RKO (cell line): Measurements from ENCODE around the gene IL36G.

Source experiments
- DNase-seq: peaks from one replicate; pipeline ENCODE4 v3.0.0-alpha.2; 2016; ENCODE audit warnings: low spot score

IL36G gene

GRCh38 chr2:112972423-112973086 is 5.3 kb upstream of the IL36G start:
- no peak for DNase-seq

DNA sequence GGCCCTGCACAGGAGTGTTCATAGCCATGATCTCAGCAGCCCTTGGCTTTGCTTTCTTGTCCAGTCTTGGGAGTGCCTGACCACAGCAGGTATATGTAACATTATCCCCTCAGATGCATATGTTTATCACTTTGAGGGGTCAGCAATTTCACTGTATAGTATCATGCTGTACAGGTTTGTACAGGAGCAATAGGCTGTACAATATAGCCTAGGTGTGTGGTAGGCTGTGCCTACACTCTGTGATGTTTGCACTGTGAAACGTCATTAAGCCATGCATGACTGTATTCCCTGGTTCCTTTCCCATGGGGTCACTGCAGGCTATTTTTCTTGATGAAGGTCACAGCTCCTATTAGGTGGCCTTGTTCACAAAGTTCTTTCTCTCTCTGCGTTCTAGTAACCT is 4.7 kb upstream of the IL36G start:
- DNase-seq, result no peak

- no peak for DNase-seq
Measured at GRCh38 chr2:112979731-112980130, 1.9 kb downstream of the IL36G start.

- no peak for DNase-seq
Measured at GRCh38 chr2:112980537-112980936, 2.7 kb downstream of the IL36G start.

DNA sequence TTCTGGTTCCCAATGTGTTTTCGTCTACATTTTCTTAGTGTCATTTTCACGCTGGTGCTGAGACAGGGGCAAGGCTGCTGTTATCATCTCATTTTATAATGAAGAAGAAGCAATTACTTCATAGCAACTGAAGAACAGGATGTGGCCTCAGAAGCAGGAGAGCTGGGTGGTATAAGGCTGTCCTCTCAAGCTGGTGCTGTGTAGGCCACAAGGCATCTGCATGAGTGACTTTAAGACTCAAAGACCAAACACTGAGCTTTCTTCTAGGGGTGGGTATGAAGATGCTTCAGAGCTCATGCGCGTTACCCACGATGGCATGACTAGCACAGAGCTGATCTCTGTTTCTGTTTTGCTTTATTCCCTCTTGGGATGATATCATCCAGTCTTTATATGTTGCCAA is 7.3 kb downstream of the IL36G start:
- no peak for DNase-seq

- DNase-seq, result no peak
Measured at GRCh38 chr2:112989611-112990010, 11.8 kb downstream of the IL36G start.

DNA sequence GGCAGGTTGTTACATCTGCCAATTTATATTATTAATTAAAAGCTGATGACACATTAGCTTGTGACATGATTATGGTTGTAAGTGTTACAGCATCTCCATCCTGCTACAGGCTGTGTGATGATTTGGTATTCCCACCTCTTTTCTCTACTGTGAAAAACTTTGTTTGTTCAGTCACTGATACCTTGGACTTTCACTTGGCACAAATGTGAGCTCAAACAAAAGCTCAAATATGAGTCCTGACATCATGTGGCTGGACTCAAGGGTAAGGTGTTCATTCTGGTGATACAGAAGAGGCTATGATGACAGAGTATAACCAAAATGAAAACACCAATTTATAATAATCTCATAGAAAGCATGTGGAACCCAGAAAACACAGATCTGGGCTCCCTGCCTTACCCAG is 16.0 kb downstream of the IL36G start:
- DNase-seq, result no peak

- DNase-seq, result no peak
Measured at GRCh38 chr2:112994648-112995047, 16.8 kb downstream of the IL36G start.

GRCh38 chr2:112995346-112995920 is 17.6 kb downstream of the IL36G start:
- DNase-seq, result no peak

DNA sequence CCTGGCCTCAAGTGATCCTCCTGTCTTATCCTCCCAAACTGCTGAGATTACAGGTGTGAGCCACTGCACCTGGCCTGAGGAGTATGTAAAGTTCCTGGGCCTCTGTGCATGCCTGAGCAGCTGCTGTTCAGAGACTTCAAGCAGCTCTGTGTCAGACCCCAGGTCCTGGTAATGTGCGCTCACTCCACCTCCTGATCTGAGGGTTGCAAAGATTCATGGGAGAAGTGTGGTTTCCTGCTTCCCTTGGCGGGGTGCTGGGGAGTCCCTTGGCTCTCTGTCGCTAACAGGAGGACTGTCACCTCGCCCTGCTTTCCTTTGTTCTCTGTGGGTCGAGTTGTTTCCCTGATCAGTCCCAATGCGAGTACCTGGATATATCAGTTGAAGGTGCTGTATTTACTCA is 18.8 kb downstream of the IL36G start:
- DNase-seq, result no peak

DNA sequence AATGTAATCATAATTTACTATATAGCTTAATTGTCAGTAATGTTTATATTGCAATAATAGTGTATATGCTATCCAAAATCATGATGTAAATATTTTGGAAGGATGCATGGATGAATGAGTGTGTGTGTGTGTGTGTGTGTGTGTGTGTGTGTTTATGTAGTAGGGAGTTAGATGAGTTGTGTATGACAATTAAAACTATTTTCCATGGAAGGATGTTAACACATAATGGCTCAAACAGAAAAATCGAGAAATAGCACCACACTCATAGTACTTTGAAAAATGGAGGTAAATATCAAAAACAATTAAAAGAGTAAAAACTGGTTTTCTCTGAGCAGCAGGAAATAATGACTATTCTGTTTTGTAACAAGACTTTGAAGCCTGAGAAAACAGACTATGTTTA is 19.3 kb downstream of the IL36G start:
- DNase-seq, result no peak

GRCh38 chr2:113000436-113000835 is 22.6 kb downstream of the IL36G start:
- no peak for DNase-seq

GRCh38 chr2:113002677-113003076 is 24.9 kb downstream of the IL36G start:
- DNase-seq, result no peak

DNA sequence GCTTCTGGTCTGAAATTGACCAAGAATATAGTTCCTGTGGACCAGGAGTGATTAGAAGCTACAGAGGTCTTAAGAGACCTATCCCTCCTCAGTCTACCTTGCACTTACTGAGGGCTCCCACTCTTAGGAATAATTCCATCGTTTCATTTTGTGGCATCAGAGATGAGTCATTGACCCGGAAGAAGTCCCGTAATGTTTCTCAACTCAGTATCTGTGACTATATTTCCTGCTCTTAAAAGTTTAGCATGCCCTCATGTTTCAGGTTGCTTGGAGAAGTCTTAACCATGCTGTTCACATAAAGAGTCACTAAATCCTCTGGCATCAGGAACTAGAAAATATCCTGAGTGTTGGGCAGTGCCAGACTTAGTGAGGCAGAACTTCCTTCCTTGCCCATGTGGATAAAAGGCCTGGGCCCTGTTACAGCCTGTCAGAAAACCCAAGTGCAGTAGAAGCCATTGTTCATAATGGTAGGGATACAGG is 27.3 kb downstream of the IL36G start, which contains the start of gene IL36A:
TSS of gene IL36A (plus strand) at position 430 of the 480 bp plus-strand sequence. CDS start 413 bp downstream, outside the sequence.
- DNase-seq, result no peak

DNA sequence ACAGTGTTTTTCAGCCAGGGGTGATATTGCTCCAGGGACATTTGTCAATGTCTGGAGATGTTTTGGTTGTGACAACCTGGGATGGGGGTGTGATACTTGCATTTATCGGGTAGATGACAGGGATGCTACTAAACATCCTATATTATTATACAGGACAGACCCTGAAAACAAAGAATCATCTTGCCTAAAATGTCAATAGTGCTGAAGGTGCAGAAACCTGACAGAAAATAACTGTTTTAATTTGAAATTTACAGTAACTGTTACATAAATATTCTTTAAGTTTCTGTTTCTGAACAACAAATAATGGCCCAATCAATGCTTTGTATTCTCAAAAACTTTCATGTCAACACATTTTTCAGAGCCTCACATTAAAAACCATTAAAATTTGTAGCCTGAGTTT is 29.4 kb downstream of the IL36G start:
- DNase-seq, result no peak

GRCh38 chr2:113009622-113010021 is 31.8 kb downstream of the IL36G start:
- no peak for DNase-seq

DNA sequence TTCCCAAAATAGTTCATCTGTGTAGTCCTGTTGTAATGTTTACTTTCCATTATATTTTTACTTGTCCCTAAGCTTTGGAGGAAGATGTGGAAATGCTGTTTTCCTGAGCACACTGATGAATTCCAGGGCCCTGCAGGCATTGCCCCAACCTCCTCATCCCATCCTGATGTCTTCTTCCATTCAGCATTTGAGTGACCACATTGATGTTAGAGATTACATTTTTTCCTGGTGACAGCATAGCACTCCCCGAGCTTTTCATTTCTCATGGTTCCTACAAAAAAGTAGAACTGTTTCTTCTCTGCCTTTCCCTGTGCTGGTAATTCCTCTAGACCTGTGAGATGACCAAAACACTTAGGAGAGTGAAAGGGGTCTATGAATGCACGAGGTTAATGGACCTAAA is 32.3 kb downstream of the IL36G start:
- DNase-seq, result no peak

GRCh38 chr2:113011108-113011507 is 33.3 kb downstream of the IL36G start:
- no peak for DNase-seq

DNA sequence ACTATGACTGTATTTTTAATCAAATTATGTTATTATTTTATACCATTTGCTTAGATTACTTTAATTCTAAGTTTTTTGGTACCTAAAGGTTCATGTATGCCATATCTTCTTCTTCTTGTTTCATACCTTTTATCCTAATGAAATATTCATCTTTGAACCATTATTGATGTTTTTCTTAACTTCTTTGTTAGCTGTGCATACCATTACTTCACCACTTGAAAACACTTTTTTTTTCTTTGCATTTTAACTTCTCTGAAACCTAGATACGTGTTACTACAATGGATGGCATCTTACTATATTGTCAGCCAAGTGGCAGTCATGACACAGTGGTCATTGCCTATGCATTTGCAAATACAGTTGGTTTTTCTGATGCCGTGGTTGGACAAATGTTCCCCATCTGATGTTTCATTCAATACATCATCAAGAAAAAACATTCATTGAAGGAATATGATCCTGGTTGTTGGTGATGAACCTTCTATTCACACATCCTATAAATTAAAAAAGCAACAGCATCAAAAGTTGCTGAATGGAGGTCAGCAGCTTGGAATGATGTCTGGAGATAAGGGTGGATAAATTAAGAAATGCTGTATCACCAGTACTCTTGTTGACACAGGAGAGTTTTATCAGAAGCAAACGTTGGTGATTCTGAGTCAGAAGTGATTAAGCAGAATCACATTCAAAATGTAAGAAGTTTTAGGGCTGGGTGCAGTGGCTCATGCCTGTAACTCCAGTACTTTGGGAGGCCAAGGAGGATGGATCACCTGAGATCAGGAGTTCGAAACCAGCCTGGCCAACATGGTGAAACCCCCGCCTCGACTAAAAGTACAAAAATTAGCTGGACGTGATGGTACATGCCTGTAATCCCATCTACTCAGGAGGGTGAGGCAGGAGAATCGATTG is 34.9 kb downstream of the IL36G start:
- DNase-seq, result peak; percentile 30

GRCh38 chr2:113013336-113013661 is 35.5 kb downstream of the IL36G start:
- DNase-seq, result no peak

DNA sequence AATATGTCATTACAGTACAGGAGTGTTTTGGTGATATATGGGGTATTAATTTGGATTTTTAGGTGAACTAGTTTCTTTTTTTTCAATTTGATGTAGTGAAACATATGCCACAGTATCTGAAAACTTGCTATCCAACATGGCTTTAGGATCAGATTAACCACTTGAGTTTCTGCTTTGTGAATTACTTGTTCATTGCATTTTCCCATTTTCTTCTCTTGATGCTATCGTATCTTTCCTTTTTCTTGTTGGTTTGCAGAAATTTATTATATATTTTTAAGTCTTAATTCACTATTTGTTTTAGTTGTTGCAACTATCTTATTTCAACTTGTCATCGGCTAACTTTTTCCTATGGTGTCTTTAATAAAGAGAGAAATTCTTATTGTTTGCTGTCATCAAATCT is 36.3 kb downstream of the IL36G start:
- DNase-seq, result no peak

- no peak for DNase-seq
Measured at GRCh38 chr2:113015042-113015441, 37.2 kb downstream of the IL36G start.

GRCh38 chr2:113015655-113016054 is 37.8 kb downstream of the IL36G start:
- DNase-seq, result no peak
